Gastrocnemius medialis (tissue), 4 donors: ENCODE results near the gene RACK1.
"Not testable (repeated sequence)": the region's sequence is repeated elsewhere in the genome, so short reads cannot be mapped to it uniquely, and the experiment has no call there.

Experiments used
- CTCF ChIP-seq, 5 experiments: fragments of 450-650 bp in 3 of 5; fragments of 200-600 bp in 2 of 5; sonication (generic) in 2 of 5; IDR thresholded peaks in 4 of 5; conservative IDR thresholded peaks in 1 of 5; 1 replicate in 4 of 5; 2 replicates in 1 of 5; pipeline ENCODE4 v1.5.1; 2016 to 2019; ENCODE audit warnings: antibody characterized with exemption in 5 of 5, mild to moderate bottlenecking in 3 of 5, moderate library complexity in 3 of 5
- POLR2A ChIP-seq, 2 donors: fragments of 450-650 bp; IDR thresholded peaks; one replicate each; pipeline ENCODE4 v1.6.1; 2017; ENCODE audit warnings: antibody characterized with exemption in 2 of 2, mild to moderate bottlenecking in 2 of 2, moderate library complexity in 2 of 2

DNA sequence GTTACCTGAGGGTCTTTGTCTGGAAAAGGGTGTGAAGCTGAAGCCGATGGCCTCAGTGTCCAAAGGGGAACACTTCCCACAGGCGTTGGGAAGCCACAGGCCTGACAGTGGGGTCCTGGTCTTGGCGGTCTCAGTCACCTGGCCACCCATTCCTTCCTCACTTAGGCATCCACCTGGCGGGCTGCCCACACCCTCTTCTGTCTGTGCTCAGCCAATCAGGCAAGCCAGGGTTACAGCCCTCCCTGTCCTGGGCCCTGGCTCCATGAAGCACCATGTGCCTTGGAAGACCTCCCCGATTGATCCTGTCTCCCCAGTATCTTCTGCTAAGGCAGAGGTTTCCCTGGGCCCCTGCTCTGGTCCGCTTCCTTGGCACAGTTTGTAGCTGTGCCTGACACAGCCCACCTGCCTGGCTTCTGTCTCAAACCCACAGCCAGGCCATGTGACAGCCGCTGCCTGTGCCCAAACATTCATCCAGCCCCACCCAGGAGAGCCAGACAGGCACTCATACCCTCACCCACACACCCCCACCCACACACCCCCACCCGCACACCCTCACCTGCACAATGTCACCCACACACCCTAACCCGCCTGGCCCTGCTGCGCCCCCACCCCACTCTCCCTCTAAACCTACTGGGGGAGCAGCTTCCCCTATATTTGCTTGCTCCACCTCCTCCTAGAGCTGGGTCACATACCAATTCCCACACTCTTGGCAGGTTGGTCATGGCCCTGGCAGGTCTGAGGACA is 42.4 kb upstream of the RACK1 start:
- not testable (repeated sequence) for TF ChIP-seq POLR2A (IDR thresholded peaks at IDR 0.05); CTCF (IDR thresholded peaks at IDR 0.05 in 4 of 5, conservative IDR thresholded peaks at IDR 0.05 in 1 of 5)
